MM.1S (cell line): ENCODE results near the gene GSG1L.

ENCODE experiments used
- DNase-seq: peaks from one replicate; pipeline ENCODE4 v3.0.0-alpha.2; 2015
- H2AFZ ChIP-seq: fragments of 300-600 bp; sonication (generic); 2 replicates; pipeline ENCODE4 v1.6.0; 2016; ENCODE audit warnings: antibody characterized with exemption, low read length
- H3F3A ChIP-seq: fragments of 300-600 bp; sonication (generic); 2 replicates; pipeline ENCODE4 v1.6.1; 2016; ENCODE audit warnings: mild to moderate bottlenecking, antibody characterized with exemption, low read length, moderate library complexity, mixed read lengths; ENCODE audit not compliant: insufficient read depth
- H3K27ac ChIP-seq: fragments of 300-600 bp; sonication (generic); 2 replicates; pipeline ENCODE4 v1.5.1; 2016; ENCODE audit warnings: mild to moderate bottlenecking, low read length
- H3K27me3 ChIP-seq: fragments of 300-600 bp; sonication (generic); replicated peaks from 2 replicates; pipeline ENCODE4 v1.6.0; 2016; ENCODE audit warnings: low read length; ENCODE audit not compliant: insufficient read depth
- H3K36me3 ChIP-seq: fragments of 300-600 bp; sonication (generic); replicated peaks from 2 replicates; pipeline ENCODE4 v1.6.1; 2016; ENCODE audit warnings: mild to moderate bottlenecking, low read length, mixed read lengths; ENCODE audit not compliant: insufficient read depth
- H3K4me1 ChIP-seq: fragments of 300-600 bp; sonication (generic); 2 replicates; pipeline ENCODE4 v1.6.1; 2016; ENCODE audit warnings: low read length, mixed read lengths
- H3K4me2 ChIP-seq: fragments of 300-600 bp; sonication (generic); 2 replicates; pipeline ENCODE4 v1.6.0; 2016; ENCODE audit warnings: low read depth, low read length
- H3K4me3 ChIP-seq: fragments of 300-600 bp; sonication (generic); 2 replicates; pipeline ENCODE4 v1.5.1; 2016; ENCODE audit warnings: low read length, mixed read lengths
- H3K79me2 ChIP-seq: fragments of 300-600 bp; sonication (generic); 2 replicates; pipeline ENCODE4 v1.6.1; 2016; ENCODE audit warnings: mixed run types, low read length, mixed read lengths
- H3K9ac ChIP-seq: fragments of 300-600 bp; sonication (generic); 2 replicates; pipeline ENCODE4 v1.6.1; 2016; ENCODE audit warnings: low read length, mixed read lengths
- H3K9me2 ChIP-seq: fragments of 300-600 bp; sonication (generic); replicated peaks from 2 replicates; pipeline ENCODE4 v1.6.1; 2016; ENCODE audit warnings: mild to moderate bottlenecking, low read length, mixed read lengths; ENCODE audit not compliant: insufficient read depth
- H3K9me3 ChIP-seq: fragments of 300-600 bp; sonication (generic); replicated peaks from 2 replicates; pipeline ENCODE4 v1.6.1; 2016; ENCODE audit warnings: mild to moderate bottlenecking, low read length, mixed read lengths; ENCODE audit not compliant: insufficient read depth
- H4K20me1 ChIP-seq: fragments of 300-600 bp; sonication (generic); 2 replicates; pipeline ENCODE4 v1.6.1; 2016; ENCODE audit warnings: mild to moderate bottlenecking, low read length, moderate library complexity, mixed read lengths; ENCODE audit not compliant: insufficient read depth
- EZH2 ChIP-seq: fragments of 300-600 bp; sonication (generic); optimal IDR thresholded peaks from 2 replicates; pipeline ENCODE3; 2017; ENCODE audit warnings: low read depth, mild to moderate bottlenecking, antibody characterized with exemption, low read length, mixed read lengths
- EZH2phosphoT487 ChIP-seq: fragments of 300-600 bp; sonication (generic); IDR thresholded peaks from 2 replicates; pipeline ENCODE4 v1.6.1; 2018; ENCODE audit warnings: antibody characterized with exemption, low read length
- TF ChIP-seq, protein P1 (sequence below): fragments of 300-600 bp; sonication (generic); IDR thresholded peaks from 2 replicates; pipeline ENCODE4 v1.5.1; 2016; ENCODE audit warnings: antibody characterized with exemption, low read length, mixed read lengths

The GSG1L gene

DNA sequence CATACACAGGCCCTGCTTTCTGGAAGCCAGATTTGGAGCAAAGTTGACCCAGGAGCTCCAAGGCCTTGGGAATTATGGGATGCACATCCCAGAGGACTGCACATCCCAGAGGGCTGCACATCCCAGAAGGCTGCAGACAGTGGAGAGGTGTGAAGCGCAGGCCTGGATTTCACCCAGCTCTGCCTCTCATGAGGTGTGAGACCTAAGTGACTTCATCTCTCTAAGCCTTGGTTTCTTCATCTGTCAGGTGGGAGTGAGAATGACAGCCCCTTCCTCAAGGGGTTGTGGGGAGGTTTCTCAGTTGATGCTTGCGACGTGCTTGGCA lies 102.3 kb downstream of the GSG1L start:
- Histone ChIP-seq H4K20me1 (no peaks in the 10 kb centered on the region), H3K27me3 (peaks cover 20% of the 10 kb centered on the region), H3K4me1 (no peaks in the 10 kb centered on the region), H3K4me3 (no peak overlapping the region), H3K36me3 (no peaks in the 10 kb centered on the region), H2AFZ (no peak overlapping the region), H3K79me2 (no peaks in the 10 kb centered on the region), H3K9me2 (no peaks in the 10 kb centered on the region), H3K4me2 (no peak overlapping the region), H3K9me3 (no peaks in the 10 kb centered on the region), H3K27ac (no peak overlapping the region), H3F3A (no peaks in the 10 kb centered on the region), H3K9ac (no peak overlapping the region)
- TF ChIP-seq, protein P1, sequence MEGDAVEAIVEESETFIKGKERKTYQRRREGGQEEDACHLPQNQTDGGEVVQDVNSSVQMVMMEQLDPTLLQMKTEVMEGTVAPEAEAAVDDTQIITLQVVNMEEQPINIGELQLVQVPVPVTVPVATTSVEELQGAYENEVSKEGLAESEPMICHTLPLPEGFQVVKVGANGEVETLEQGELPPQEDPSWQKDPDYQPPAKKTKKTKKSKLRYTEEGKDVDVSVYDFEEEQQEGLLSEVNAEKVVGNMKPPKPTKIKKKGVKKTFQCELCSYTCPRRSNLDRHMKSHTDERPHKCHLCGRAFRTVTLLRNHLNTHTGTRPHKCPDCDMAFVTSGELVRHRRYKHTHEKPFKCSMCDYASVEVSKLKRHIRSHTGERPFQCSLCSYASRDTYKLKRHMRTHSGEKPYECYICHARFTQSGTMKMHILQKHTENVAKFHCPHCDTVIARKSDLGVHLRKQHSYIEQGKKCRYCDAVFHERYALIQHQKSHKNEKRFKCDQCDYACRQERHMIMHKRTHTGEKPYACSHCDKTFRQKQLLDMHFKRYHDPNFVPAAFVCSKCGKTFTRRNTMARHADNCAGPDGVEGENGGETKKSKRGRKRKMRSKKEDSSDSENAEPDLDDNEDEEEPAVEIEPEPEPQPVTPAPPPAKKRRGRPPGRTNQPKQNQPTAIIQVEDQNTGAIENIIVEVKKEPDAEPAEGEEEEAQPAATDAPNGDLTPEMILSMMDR = no peak
- no peak for TF ChIP-seq EZH2
- no peak for TF ChIP-seq EZH2phosphoT487
- DNase-seq = no peak

DNA sequence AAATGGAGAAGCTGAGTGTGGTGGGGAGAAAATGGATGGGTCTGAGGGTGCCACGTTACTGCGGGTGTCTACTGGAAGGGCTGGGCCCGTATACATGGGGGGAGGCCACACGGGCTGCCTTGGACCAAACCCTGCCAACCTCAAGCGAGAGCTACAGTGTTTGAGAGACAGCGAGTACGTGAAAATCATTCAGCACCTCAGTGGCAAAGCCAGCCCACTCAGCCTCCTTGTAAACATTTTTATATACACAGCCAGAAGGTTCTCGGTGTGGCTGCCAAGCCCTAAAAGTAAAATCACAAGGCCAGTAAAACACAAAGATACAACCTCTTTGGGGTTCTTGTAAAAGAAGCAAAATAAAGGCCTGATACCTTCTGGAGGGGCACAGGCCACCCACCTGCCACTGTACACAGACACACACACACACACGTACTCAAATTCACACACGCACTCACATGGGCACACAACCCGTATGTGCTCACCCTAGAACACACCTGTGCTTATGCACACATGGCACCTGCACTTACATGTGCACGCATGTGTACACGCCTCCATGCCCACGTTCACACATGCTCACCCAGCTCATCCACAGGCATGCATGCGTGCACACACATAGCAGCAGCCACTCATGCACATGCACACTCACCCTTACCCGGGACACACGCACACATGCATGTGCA lies 102.8 kb downstream of the GSG1L start:
- Histone ChIP-seq H3K27ac (no peak overlapping the region), H3K9me3 (no peaks in the 10 kb centered on the region), H3K36me3 (no peaks in the 10 kb centered on the region), H3K9me2 (no peaks in the 10 kb centered on the region), H2AFZ (no peak overlapping the region), H3K9ac (no peak overlapping the region), H3K4me3 (no peak overlapping the region), H3K4me1 (no peaks in the 10 kb centered on the region), H3K79me2 (no peaks in the 10 kb centered on the region), H3K4me2 (no peak overlapping the region), H3F3A (no peaks in the 10 kb centered on the region), H4K20me1 (no peaks in the 10 kb centered on the region), H3K27me3 (peaks cover 20% of the 10 kb centered on the region)
- TF ChIP-seq, protein P1 = no peak
- no peak for TF ChIP-seq EZH2
- TF ChIP-seq EZH2phosphoT487 = no peak
- DNase-seq = no peak

DNA sequence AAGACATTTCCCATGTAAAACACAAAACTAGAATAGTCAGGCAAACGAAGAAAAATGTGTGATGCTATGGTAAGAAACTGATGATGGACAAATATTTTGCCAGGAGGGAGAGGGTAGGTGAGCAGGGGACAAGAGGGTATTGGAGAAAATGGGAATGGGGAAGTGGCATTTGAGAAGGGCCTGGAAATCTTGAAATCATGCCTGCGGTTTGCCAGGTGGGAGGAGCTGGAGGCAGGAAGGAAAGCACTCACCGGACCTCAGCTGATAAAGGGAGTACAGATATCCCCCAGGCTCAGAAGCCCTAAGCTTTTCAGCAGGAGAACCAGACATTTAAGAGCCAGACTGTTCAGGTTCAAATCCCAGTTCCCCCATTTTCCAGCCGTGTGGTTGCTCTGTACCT lies 103.6 kb downstream of the GSG1L start:
- Histone ChIP-seq H3K27me3 (peaks cover 20% of the 10 kb centered on the region), H3F3A (no peaks in the 10 kb centered on the region), H2AFZ (no peak overlapping the region), H3K9me3 (no peaks in the 10 kb centered on the region), H3K4me1 (no peaks in the 10 kb centered on the region), H3K4me3 (no peak overlapping the region), H3K27ac (no peak overlapping the region), H3K4me2 (no peak overlapping the region), H3K9ac (no peak overlapping the region), H4K20me1 (no peaks in the 10 kb centered on the region), H3K79me2 (no peaks in the 10 kb centered on the region), H3K9me2 (no peaks in the 10 kb centered on the region), H3K36me3 (no peaks in the 10 kb centered on the region)
- no peak for DNase-seq
- TF ChIP-seq EZH2 (no peak), EZH2phosphoT487 (no peak)
- TF ChIP-seq, protein P1 = no peak
